Ovary (tissue), 3 donors: ENCODE data around the gene MRPL10.

ENCODE experiments used
- EP300 ChIP-seq: sonication (generic); formaldehyde crosslinking; IDR thresholded peaks from one replicate; pipeline ENCODE4 v1.6.1; 2017; ENCODE audit warnings: antibody characterized with exemption
- POLR2A ChIP-seq: fragments of 450-650 bp; IDR thresholded peaks from one replicate; pipeline ENCODE4 v1.6.1; 2017; ENCODE audit warnings: antibody characterized with exemption, mild to moderate bottlenecking, moderate library complexity
- TF ChIP-seq, protein P1 (sequence below), 3 donors: fragments of 450-650 bp in 2 of 3; fragments of 200-600 bp in 1 of 3; IDR thresholded peaks; one replicate each; pipeline versions ENCODE4 v1.5.1 to v1.8.0; 2016 to 2022; ENCODE audit warnings: antibody characterized with exemption in 3 of 3, mild to moderate bottlenecking in 1 of 3
- donor health status: DM: no; HTN: no; CAD: no.

DNA sequence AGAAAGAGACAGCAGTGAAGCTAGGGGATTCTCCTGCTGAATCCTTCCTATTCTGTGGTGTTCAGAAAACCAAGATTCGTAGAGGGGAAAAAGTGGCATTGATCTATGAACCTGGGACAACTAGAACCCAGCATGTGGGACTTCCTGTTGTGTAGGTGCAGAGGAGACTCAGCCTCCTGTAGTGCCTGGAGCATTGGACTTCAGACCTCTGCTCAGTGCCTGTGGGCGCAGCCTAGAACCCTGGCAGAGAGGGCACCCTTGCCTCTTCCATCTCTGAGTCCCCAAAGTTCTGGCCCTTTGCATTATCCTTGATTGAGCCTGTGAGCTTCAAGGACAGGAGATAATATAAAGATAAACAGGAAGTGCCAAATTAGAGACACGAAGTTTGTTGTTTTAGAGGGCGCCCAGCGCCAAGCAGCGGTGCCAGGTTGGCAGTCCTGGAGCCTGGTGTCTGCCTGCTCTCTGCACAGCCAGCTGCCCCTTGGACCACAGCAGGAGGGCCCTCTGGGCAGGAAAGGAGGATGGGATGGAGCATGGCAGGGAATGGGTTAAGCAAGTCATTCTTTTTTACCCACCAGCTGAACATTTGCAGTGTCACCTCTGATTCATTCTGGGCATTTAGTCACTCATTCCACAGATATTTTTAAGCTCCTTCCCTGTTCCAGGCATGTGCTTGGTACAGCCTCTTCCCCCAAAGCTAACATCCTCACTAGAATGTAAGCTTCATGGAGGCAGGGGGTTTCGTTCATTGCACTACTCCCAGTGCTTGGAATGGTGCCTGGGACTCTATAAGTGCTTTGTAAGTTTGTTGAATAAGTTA, 31.5 kb upstream of the MRPL10 start:
- TF ChIP-seq POLR2A = no peak
- TF ChIP-seq, protein P1, sequence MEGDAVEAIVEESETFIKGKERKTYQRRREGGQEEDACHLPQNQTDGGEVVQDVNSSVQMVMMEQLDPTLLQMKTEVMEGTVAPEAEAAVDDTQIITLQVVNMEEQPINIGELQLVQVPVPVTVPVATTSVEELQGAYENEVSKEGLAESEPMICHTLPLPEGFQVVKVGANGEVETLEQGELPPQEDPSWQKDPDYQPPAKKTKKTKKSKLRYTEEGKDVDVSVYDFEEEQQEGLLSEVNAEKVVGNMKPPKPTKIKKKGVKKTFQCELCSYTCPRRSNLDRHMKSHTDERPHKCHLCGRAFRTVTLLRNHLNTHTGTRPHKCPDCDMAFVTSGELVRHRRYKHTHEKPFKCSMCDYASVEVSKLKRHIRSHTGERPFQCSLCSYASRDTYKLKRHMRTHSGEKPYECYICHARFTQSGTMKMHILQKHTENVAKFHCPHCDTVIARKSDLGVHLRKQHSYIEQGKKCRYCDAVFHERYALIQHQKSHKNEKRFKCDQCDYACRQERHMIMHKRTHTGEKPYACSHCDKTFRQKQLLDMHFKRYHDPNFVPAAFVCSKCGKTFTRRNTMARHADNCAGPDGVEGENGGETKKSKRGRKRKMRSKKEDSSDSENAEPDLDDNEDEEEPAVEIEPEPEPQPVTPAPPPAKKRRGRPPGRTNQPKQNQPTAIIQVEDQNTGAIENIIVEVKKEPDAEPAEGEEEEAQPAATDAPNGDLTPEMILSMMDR (IDR thresholded peaks at IDR 0.05) = no peak
- TF ChIP-seq EP300 = no peak
